Karpas-422 (cell line): ENCODE results near the gene PIGL. TPM values are rescaled to one million over a fixed set of nuclear protein-coding genes. Genes with fewer than 3 reads are reported as not detected.

Experiments
- DNase-seq: peaks from one replicate; pipeline ENCODE4 v3.0.0-alpha.2; 2015
- H2AFZ ChIP-seq: fragments of 200-600 bp; sonication (generic); 2 replicates; pipeline ENCODE4 v1.6.1; 2014; ENCODE audit warnings: antibody characterized with exemption, low read length, mixed read lengths
- H3K27ac ChIP-seq: fragments of 200-600 bp; sonication (generic); 2 replicates; pipeline ENCODE4 v1.5.1; 2014; ENCODE audit warnings: mild to moderate bottlenecking, low read length, moderate library complexity
- H3K27me3 ChIP-seq: fragments of 200-600 bp; sonication (generic); 2 replicates; pipeline ENCODE4 v1.6.1; 2014; ENCODE audit warnings: low read length, mixed read lengths
- H3K36me3 ChIP-seq: fragments of 200-600 bp; sonication (generic); 2 replicates; pipeline ENCODE4 v1.6.1; 2014; ENCODE audit warnings: low read length, mixed read lengths; ENCODE audit not compliant: insufficient read depth
- H3K4me1 ChIP-seq: fragments of 200-600 bp; sonication (generic); 2 replicates; pipeline ENCODE4 v1.6.1; 2014; ENCODE audit warnings: mild to moderate bottlenecking, low read length, mixed read lengths
- H3K4me2 ChIP-seq: fragments of 200-600 bp; sonication (generic); 2 replicates; pipeline ENCODE4 v1.6.1; 2014; ENCODE audit warnings: low read length, low read depth, mild to moderate bottlenecking; ENCODE audit not compliant: poor library complexity, severe bottlenecking
- H3K4me3 ChIP-seq: fragments of 200-600 bp; sonication (generic); 2 replicates; pipeline ENCODE4 v1.5.1; 2014; ENCODE audit warnings: mild to moderate bottlenecking, antibody characterized with exemption, low read length, mixed read lengths
- H3K79me2 ChIP-seq: fragments of 200-600 bp; sonication (generic); 2 replicates; pipeline ENCODE4 v1.6.1; 2014; ENCODE audit warnings: mild to moderate bottlenecking, low read length, mixed read lengths
- H3K9ac ChIP-seq: fragments of 200-600 bp; sonication (generic); 2 replicates; pipeline ENCODE4 v1.6.0; 2014; ENCODE audit warnings: low read length
- H3K9me2 ChIP-seq: fragments of 200-600 bp; sonication (generic), shearing (Covaris generic); replicated peaks from 2 replicates; pipeline ENCODE4 v1.6.0; 2014; ENCODE audit warnings: mild to moderate bottlenecking, low read length, moderate library complexity; ENCODE audit not compliant: insufficient read depth
- H3K9me3 ChIP-seq: fragments of 300-700, 200-600 bp; sonication (generic); 2 replicates; pipeline ENCODE4 v1.6.1; 2014; ENCODE audit warnings: low read length, mixed read lengths
- H4K20me1 ChIP-seq: fragments of 200-600 bp; sonication (generic); 2 replicates; pipeline ENCODE4 v1.6.1; 2014; ENCODE audit warnings: mild to moderate bottlenecking, antibody characterized with exemption, low read length, low read depth; ENCODE audit not compliant: insufficient read depth
- total RNA-seq: library from RNA; depleted of rRNA; stranded (reverse); fragments of >200 nt; shearing (Covaris generic); gene quantifications from 2 replicates; pipeline ENCODE4 v1.2.3, GENCODE V29; 2014; ENCODE audit warnings: low replicate concordance

Gene PIGL
- total RNA-seq, 1 experiment from 2014 or later = 48.2 TPM

GRCh38 chr17:16251556-16251955 lies 34.5 kb downstream of the PIGL start:
- Histone ChIP-seq H3K36me3 (no peaks in the 10 kb centered on the region), H3K9me3 (no peaks in the 10 kb centered on the region), H3K9me2 (no peaks in the 10 kb centered on the region), H2AFZ (no peak overlapping the region), H3K27ac (no peak overlapping the region), H3K4me3 (no peak overlapping the region), H3K4me1 (no peaks in the 10 kb centered on the region), H4K20me1 (no peaks in the 10 kb centered on the region), H3K4me2 (no peak overlapping the region), H3K9ac (no peak overlapping the region), H3K27me3 (no peaks in the 10 kb centered on the region), H3K79me2 (peaks cover 30% of the 10 kb centered on the region)
- no peak for DNase-seq

- Histone ChIP-seq H3K27ac (no peak overlapping the region), H3K4me3 (no peak overlapping the region), H3K79me2 (peaks cover 21% of the 10 kb centered on the region), H3K36me3 (no peaks in the 10 kb centered on the region), H3K4me1 (no peaks in the 10 kb centered on the region), H2AFZ (no peak overlapping the region), H3K4me2 (no peak overlapping the region), H3K9ac (no peak overlapping the region), H3K27me3 (no peaks in the 10 kb centered on the region), H4K20me1 (no peaks in the 10 kb centered on the region), H3K9me2 (no peaks in the 10 kb centered on the region), H3K9me3 (no peaks in the 10 kb centered on the region)
- DNase-seq = no peak
These were observed 37.9 kb downstream of the PIGL start for GRCh38 chr17:16254773-16255400.

GRCh38 chr17:16255481-16255921 lies 38.5 kb downstream of the PIGL start:
- H3K4me2 ChIP-seq = no peak overlapping the region
- no peak overlapping the region for H3K9ac ChIP-seq
- no peak overlapping the region for H3K4me3 ChIP-seq
- peaks cover 21% of the 10 kb centered on the region for H3K79me2 ChIP-seq
- no peak overlapping the region for H3K27ac ChIP-seq
- DNase-seq = no peak
- H2AFZ ChIP-seq = no peak overlapping the region
- no peaks in the 10 kb centered on the region for H3K4me1 ChIP-seq
- no peaks in the 10 kb centered on the region for H3K27me3 ChIP-seq
- H3K9me3 ChIP-seq = no peaks in the 10 kb centered on the region
- H3K9me2 ChIP-seq = no peaks in the 10 kb centered on the region
- H4K20me1 ChIP-seq = no peaks in the 10 kb centered on the region
- H3K36me3 ChIP-seq = no peaks in the 10 kb centered on the region

GRCh38 chr17:16258901-16259300 lies 41.9 kb downstream of the PIGL start:
- Histone ChIP-seq H3K9ac (no peak overlapping the region), H3K36me3 (no peaks in the 10 kb centered on the region), H3K4me1 (no peaks in the 10 kb centered on the region), H3K27me3 (no peaks in the 10 kb centered on the region), H4K20me1 (no peaks in the 10 kb centered on the region), H3K27ac (no peak overlapping the region), H3K79me2 (peaks cover 8% of the 10 kb centered on the region; the same call in 1 of the 2 replicates), H3K4me3 (no peak overlapping the region), H3K9me2 (no peaks in the 10 kb centered on the region), H3K4me2 (no peak overlapping the region), H2AFZ (no peak overlapping the region), H3K9me3 (no peaks in the 10 kb centered on the region)
- no peak for DNase-seq

GRCh38 chr17:16259926-16260325 lies 42.9 kb downstream of the PIGL start:
- Histone ChIP-seq H3K27ac (no peak overlapping the region), H3K36me3 (no peaks in the 10 kb centered on the region), H3K79me2 (peaks cover 6% of the 10 kb centered on the region; the same call in 1 of the 2 replicates), H4K20me1 (no peaks in the 10 kb centered on the region), H3K27me3 (no peaks in the 10 kb centered on the region), H3K4me2 (no peak overlapping the region), H2AFZ (no peak overlapping the region), H3K4me3 (no peak overlapping the region), H3K9me2 (no peaks in the 10 kb centered on the region), H3K9ac (no peak overlapping the region), H3K4me1 (no peaks in the 10 kb centered on the region), H3K9me3 (no peaks in the 10 kb centered on the region)
- no peak for DNase-seq

- Histone ChIP-seq H3K9ac (no peak overlapping the region), H3K27ac (no peak overlapping the region), H3K4me3 (no peak overlapping the region), H3K79me2 (peaks cover 6% of the 10 kb centered on the region; the same call in 1 of the 2 replicates), H2AFZ (no peak overlapping the region), H3K4me1 (no peaks in the 10 kb centered on the region), H3K4me2 (no peak overlapping the region), H3K27me3 (no peaks in the 10 kb centered on the region), H3K9me3 (no peaks in the 10 kb centered on the region), H4K20me1 (no peaks in the 10 kb centered on the region), H3K36me3 (no peaks in the 10 kb centered on the region), H3K9me2 (no peaks in the 10 kb centered on the region)
- DNase-seq = no peak
These were observed 44.0 kb downstream of the PIGL start for GRCh38 chr17:16261049-16261448.

- H3K4me2 ChIP-seq = no peak overlapping the region
- DNase-seq = no peak
- H3K27ac ChIP-seq = no peak overlapping the region
- H3K27me3 ChIP-seq = no peaks in the 10 kb centered on the region
- no peaks in the 10 kb centered on the region for H3K9me2 ChIP-seq
- H4K20me1 ChIP-seq = no peaks in the 10 kb centered on the region
- no peaks in the 10 kb centered on the region for H3K9me3 ChIP-seq
- peaks cover 4% of the 10 kb centered on the region for H3K4me1 ChIP-seq
- no peak overlapping the region for H2AFZ ChIP-seq
- no peak overlapping the region for H3K4me3 ChIP-seq
- H3K79me2 ChIP-seq = no peaks in the 10 kb centered on the region
- no peaks in the 10 kb centered on the region for H3K36me3 ChIP-seq
- H3K9ac ChIP-seq = no peak overlapping the region
These were observed 45.2 kb downstream of the PIGL start for GRCh38 chr17:16262201-16262600.

- Histone ChIP-seq H3K9me3 (no peaks in the 10 kb centered on the region), H4K20me1 (no peaks in the 10 kb centered on the region), H3K4me3 (no peak overlapping the region; the same call in 1 of the 2 replicates), H3K27ac (peak overlapping the region; percentile 88), H2AFZ (no peak overlapping the region), H3K4me1 (peaks cover 18% of the 10 kb centered on the region), H3K4me2 (peak overlapping the region; percentile 70), H3K36me3 (no peaks in the 10 kb centered on the region), H3K9ac (no peak overlapping the region), H3K27me3 (no peaks in the 10 kb centered on the region), H3K9me2 (no peaks in the 10 kb centered on the region), H3K79me2 (peaks cover 5% of the 10 kb centered on the region)
- DNase-seq = no peak
These were observed 50.2 kb downstream of the PIGL start for GRCh38 chr17:16267174-16267573.
